ENCODE measurements around the gene PHF10.

Gene PHF10

GRCh38 chr6:169669889-169670288, 54.4 kb downstream of the PHF10 start:
- DNase-seq = no peak

- DNase-seq = peak; percentile 56
Measured at GRCh38 chr6:169669147-169669546, 55.2 kb downstream of the PHF10 start.

DNA sequence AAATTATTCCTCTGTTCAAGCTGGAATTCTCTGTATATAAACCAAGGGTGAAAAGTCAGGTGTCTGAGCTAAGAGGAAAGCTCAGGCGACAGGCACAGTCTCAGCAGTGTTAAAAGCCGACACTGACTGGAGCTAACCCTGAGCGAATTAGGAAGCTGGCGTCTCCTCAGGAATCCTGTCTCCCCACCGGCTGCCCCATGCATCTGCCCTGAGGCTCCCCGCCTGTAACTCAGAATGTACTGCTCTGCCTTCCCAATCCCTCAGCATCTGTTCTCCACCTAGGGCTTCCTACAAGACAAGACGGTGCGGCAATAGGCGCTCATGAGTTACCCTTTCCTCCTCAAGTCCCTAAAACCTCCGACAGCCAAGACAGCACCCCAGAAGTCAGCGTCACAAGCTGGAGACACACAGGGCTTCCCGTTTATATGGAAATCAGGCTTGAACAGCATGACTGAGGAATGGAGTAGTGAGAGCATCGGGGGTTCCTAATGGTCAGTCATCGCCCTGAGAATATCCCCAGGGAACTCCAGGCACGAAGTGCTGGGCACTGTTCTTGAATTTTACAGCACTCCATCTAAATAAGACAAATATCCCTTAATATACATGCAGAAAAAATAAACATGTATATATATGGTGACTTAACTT, 56.0 kb downstream of the PHF10 start:
- DNase-seq = no peak

DNA sequence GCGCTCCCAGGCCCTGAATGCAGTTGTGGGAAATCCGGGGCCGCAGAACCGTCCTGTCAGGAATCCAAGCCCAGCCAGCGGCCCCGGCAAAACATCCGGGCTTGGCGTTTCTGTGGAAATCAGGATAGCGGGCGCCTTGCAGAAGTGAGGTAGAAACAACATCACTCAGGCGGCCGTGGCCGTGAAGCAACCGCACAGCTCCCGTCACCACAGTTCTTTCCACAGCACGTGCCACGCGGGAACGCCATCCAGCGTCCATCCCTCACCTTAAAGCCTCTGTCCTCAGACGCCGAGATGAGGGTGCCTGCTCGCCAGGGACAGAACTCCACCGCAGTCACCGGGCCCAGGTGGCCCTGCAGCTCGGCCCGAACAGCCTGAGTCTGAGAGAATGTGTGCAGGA, 56.6 kb downstream of the PHF10 start:
- no peak for DNase-seq

DNA sequence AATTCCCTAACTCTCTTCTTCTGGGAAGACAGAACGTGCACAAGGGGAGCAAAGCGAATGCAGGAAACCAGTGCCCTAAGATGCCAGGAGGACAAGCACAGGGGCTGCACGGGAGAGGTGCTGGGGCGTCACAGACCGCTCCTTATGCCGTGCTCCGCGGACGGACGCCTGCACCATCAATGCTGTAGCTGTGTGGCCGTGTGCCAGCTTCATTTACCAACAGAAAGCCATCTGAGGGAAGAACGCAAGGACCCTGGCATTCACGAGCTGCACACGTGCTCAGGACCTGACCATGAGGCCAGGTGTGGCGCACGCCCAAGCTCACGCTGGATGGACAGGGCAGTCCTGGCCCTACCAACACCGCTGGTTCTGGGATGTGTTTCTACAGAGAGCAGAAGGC, 57.9 kb downstream of the PHF10 start:
- DNase-seq = peak; percentile 24

- DNase-seq = peak; percentile 79
Measured at GRCh38 chr6:169665289-169665688, 59.0 kb downstream of the PHF10 start.

GRCh38 chr6:169664227-169664626, 60.1 kb downstream of the PHF10 start:
- DNase-seq = no peak

- DNase-seq = no peak
Measured at GRCh38 chr6:169663468-169663867, 60.8 kb downstream of the PHF10 start.

GRCh38 chr6:169661391-169661756, 62.9 kb downstream of the PHF10 start:
- DNase-seq = no peak

DNA sequence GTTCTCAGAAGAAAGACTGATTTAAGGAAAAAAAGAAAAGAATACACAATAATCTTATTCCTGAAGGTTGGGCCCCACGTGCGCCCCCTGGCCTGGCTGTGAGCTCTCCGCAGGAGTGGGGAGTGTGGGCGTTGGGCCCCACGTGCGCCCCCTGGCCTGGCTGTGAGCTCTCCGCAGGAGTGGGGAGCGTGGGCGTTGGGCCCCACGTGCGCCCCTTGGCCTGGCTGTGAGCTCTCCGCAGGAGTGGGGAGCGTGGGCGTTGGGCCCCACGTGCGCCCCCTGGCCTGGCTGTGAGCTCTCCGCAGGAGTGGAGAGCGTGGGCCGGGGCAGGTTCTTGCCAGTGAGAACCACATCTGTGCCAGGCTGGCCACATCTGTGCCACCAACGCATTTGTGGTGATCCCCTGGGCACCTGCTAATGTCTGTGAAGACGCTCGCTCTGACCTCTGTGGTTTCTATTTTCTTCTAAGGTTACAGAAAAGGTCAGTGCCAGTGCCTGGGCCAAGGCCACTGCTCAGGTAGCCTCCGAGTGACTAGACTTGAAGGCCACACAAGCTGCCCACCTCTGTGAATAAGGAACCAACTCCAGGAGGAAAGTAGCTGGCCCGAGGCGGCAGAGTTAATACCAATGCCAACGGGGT, 63.4 kb downstream of the PHF10 start:
- DNase-seq = no peak

- no peak for DNase-seq
Measured at GRCh38 chr6:169659820-169660610, 64.3 kb downstream of the PHF10 start.

DNA sequence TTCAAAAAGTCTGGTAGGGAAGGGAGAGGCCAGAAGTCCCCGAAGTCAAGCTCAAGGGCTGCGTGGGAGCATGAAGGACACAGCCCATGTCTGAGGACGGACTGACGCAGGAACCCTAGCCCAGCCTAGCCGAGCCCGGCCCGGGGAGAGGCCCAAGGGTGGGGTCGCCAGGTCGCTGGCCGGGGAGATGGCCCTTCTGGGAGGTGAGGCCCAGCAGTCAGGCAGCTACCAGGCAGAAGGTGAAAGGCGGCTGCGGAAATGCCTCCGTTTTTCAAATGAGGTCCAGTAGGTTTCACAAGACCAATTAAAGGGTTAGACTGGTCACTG, 67.1 kb downstream of the PHF10 start:
- DNase-seq = no peak

DNA sequence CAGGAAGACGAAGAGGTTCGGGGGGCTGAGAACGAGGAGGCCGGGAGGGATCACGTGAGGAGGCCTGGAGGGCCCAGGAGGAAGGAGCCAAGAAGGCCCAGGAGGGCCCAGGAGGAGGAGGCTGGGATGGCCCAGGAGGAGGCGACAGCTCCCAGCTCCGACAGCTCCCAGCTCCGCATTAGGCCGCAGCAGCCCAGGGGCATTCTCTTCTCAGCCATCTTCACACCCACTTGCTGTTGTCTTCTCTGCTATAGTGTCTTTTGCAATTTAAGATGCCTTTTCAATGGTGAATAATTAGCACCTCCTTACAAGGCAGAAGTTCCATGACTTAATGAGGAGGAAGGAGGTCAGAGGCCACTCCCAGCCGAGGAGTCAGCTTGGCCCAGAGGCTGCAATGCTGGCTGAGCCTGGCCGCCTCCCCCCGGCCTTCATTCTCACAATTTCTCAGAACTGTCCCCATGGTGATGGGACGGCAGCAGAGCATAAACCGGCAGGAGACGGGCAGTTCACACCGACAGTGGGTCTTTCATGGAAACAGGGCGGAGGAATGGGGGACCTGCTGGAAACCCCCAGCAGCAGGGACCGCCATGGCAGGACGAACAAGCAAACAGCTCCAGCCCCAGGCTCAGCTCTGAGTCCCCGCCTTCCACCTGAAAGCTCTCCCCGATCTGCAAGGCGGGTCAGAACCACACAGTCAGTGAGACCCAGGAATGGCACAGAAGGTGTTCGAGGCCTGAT, 67.6 kb downstream of the PHF10 start:
- no peak for DNase-seq

DNA sequence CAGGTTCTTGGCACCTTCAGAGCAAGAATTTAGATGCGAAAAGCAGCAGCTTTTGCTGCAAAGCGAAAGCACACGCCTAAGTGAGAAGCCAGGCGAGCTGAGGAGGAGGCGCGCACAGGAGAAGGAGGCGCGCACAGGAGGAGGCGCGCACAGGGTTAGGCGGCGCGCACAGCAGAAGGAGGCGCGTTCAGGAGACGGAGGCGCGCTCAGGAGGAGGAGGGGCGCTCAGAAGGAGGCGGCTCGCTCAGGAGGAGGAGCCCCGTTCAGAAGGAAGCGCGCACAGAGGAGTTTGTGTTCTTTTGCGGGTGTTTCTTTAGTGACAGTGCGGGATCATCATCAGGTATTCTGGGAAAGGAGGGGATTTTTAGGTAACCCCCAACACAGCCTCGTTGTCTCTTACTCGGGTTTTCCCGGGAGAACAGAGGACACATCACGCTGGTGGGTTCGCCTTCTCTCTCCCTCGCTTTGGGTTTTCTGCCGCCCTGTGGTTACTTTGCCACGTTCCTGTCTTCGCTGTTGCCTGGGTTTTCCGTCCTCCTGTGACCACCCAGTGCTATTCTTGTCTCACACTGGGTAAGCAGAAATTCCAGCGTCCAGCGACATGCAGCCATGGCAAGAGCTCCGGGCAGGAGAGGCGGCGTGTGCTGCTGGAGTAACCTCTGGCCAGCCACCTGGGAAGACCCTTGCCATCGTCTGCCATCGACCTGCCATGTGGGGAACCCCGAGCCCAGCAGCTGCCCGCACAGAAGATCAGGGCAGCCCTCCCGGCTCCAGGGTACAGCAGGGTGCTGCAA, 69.5 kb downstream of the PHF10 start:
- DNase-seq = peak; percentile 43
